Esophagus squamous epithelium (tissue), 5 donors: ENCODE results near the gene RAMACL. TPM values are rescaled to one million over a fixed set of nuclear protein-coding genes. Genes with fewer than 3 reads are reported as not detected.
"Not testable (repeated sequence)": the region's sequence is repeated elsewhere in the genome, so short reads cannot be mapped to it uniquely, and the experiment has no call there.

Experiments
- DNase-seq: peaks from one replicate; lab custom pipeline; 2025; lab: John Stamatoyannopoulos, UW
- H3K27ac ChIP-seq, 4 donors: fragments of 200-600 bp; sonication (generic); one replicate each; pipeline ENCODE4 v1.5.1; 2016 to 2019; ENCODE audit warnings: mild to moderate bottlenecking in 1 of 4
- H3K27me3 ChIP-seq, 4 donors: fragments of 200-600 bp; sonication (generic); 1 replicate in 3 of 4; 2 replicates in 1 of 4; pipeline versions ENCODE4 v1.5.1 to v1.6.0; 2017 to 2021; ENCODE audit warnings: antibody characterized with exemption in 1 of 4
- H3K36me3 ChIP-seq, 3 donors: fragments of 200-600 bp; sonication (generic); one replicate each; pipeline ENCODE4 v1.5.1; 2016 to 2019
- H3K4me1 ChIP-seq, 3 donors: fragments of 200-600 bp; sonication (generic); one replicate each; pipeline ENCODE4 v1.5.1; 2017 to 2019
- H3K4me3 ChIP-seq, 4 donors: fragments of 200-600 bp; sonication (generic); 1 replicate in 3 of 4; 2 replicates in 1 of 4; pipeline ENCODE4 v1.5.1; 2016 to 2019; ENCODE audit warnings: mild to moderate bottlenecking in 2 of 4, moderate library complexity in 1 of 4
- H3K9me3 ChIP-seq, 3 donors: fragments of 200-600 bp; sonication (generic); one replicate each; pipeline ENCODE4 v1.5.1; 2016 to 2019
- POLR2A ChIP-seq, 4 donors: fragments of 450-650 bp; IDR thresholded peaks; one replicate each; pipeline ENCODE4 v1.6.1; 2017; ENCODE audit warnings: antibody characterized with exemption in 4 of 4, mild to moderate bottlenecking in 4 of 4, moderate library complexity in 3 of 4
- WGBS, 2 donors: methylation state at CpG; one replicate each; pipeline ENCODE4 v1.1.5; 2018; 5-methylcytosine and 5-hydroxymethylcytosine counted together
- intact Hi-C: fragments of 100-400 bp; cut with DNase I; formaldehyde crosslinking; loops from one replicate; pipeline ENCODE4 v1.15.0; 2022
- total RNA-seq, 4 donors: library from RNA; depleted of rRNA; stranded (reverse); fragments of >200 nt; gene quantifications; one replicate each; pipeline ENCODE4 v1.1.0, GENCODE V29; 2016
- TF ChIP-seq, protein P1 (sequence below), 6 experiments: fragments of 450-650 bp in 4 of 6; fragments of 200-600 bp in 2 of 6; sonication (generic) in 2 of 6; IDR thresholded peaks; one replicate each; pipeline ENCODE4 v1.5.1; 2016 to 2019; ENCODE audit warnings: antibody characterized with exemption in 6 of 6, mild to moderate bottlenecking in 4 of 6, moderate library complexity in 4 of 6
- donor health status: DM: yes; HTN: yes; CAD: no.

Gene RAMACL
- total RNA-seq, 4 donors from 2014 or later = 0.99 to 2.7 (median 1.3) TPM

DNA sequence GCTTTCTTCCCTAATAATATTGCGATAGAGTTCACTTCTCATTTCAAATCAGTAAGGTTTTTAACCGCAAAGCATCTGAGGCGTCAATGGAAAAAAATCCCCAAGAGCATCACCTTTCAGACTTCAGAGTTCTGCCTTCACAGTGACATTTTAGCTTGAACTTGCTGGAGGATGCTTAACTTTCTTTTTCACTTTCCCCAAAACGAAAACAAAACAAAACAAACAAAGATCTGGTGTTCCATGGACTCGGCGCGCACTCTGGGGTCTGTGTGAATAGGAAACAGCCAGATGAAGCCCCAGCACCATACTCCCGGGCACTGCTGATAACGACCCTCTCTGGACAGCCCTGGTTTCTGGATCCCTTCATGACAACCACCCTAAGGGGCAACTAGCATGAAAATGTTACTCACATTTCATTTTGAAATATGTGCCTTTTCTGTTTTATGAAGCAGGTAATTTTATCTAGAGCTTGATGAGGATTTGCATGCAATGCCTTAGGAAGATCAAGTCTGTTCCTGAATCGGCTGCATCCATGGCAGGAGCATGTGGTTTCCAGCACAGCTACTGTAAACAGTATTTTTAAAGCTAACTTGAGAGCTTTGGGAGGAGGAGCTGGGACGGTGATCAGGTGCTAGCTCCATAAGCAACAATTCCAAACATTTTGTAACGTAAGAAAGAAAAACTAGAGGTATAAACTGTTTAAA is 44.5 kb downstream of the RAMACL start:
- TF ChIP-seq, protein P1, sequence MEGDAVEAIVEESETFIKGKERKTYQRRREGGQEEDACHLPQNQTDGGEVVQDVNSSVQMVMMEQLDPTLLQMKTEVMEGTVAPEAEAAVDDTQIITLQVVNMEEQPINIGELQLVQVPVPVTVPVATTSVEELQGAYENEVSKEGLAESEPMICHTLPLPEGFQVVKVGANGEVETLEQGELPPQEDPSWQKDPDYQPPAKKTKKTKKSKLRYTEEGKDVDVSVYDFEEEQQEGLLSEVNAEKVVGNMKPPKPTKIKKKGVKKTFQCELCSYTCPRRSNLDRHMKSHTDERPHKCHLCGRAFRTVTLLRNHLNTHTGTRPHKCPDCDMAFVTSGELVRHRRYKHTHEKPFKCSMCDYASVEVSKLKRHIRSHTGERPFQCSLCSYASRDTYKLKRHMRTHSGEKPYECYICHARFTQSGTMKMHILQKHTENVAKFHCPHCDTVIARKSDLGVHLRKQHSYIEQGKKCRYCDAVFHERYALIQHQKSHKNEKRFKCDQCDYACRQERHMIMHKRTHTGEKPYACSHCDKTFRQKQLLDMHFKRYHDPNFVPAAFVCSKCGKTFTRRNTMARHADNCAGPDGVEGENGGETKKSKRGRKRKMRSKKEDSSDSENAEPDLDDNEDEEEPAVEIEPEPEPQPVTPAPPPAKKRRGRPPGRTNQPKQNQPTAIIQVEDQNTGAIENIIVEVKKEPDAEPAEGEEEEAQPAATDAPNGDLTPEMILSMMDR (IDR thresholded peaks at IDR 0.05) = no peak
- WGBS, 2 donors = 67 to 69% methylated on average over 12 of the region's 12 CpGs
- Histone ChIP-seq H3K27ac (peak overlapping the region in 3 of 4 donors; percentile 31 to 61 (median 38)), H3K4me1 (peaks cover 4 to 31% (median 15%) of the 10 kb centered on the region in 3 donors), H3K9me3 (no peaks in the 10 kb centered on the region), H3K27me3 (no peaks in the 10 kb centered on the region), H3K4me3 (peak overlapping the region in 1 of 4 donors; percentile 46), H3K36me3 (peaks cover 0 to 16% (median 0%) of the 10 kb centered on the region in 3 donors)
- no peak for DNase-seq
- intact Hi-C loops = no loop called here

DNA sequence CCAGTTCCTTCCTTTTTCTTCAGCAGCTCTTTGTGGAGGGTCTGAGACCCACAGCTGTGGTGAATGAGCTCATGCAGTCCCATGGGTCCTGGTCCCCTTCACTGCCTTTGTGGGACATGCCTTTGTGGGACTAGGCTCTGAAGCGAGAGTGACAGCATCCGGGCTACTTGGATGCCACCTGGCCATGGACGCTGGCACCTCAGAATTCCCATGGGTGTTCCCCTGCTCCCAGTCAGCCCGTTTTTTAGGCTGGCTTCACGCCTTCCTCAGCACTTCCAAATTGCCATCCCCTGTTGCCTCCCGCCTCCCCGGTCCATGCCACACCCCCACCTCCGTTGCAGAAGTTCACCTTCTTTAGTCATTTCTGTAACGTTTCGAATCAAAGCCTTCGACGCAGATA is 45.1 kb downstream of the RAMACL start:
- H3K4me1 ChIP-seq = peaks cover 4 to 31% (median 15%) of the 10 kb centered on the region in 3 donors
- peak in 1 of 4 donors; percentile 1 for TF ChIP-seq POLR2A (IDR thresholded peaks at IDR 0.05)
- TF ChIP-seq, protein P1 (IDR thresholded peaks at IDR 0.05) = no peak
- intact Hi-C loops = no loop called here
- peaks cover 0 to 22% (median 0%) of the 10 kb centered on the region in 3 donors for H3K36me3 ChIP-seq
- no peaks in the 10 kb centered on the region for H3K27me3 ChIP-seq
- peak overlapping the region in 2 of 4 donors; percentile 45 to 61 for H3K27ac ChIP-seq
- no peak for DNase-seq
- 69 to 77% methylated on average over 12 of the region's 12 CpGs for WGBS, 2 donors
- H3K9me3 ChIP-seq = no peaks in the 10 kb centered on the region
- H3K4me3 ChIP-seq = peak overlapping the region in 2 of 4 donors; percentile 11 to 46

DNA sequence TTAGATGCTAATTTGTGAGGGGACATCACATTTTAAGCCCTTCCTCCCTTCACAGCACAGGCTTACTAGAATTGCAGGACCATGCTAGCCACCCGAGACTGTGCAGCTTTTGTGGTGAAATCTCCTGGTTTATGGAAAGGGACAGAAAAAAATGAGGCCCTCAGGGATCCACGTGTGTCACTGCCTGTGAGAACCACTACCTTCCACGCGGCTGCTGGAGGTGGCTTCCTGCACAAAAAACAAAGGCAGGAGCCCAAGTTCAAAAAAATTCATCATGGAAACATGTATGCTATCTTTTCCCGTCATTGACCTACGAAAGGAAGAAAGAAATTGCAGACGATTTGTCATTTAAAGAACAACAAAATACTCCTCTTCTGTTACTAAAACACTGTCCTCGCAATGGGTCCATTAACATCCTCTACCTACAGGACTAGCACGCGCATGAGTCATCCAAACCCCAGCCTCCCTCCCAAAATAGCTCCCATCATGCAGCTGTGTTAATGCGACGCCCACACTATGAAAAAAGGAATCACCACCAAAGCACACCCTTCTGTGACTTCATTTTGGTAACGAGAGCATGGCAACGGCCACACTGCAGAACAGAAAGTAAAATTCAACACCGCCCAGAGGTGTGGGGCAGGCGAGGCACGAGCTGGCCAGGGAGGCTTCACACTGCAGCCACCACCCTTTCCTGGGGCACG is 45.7 kb downstream of the RAMACL start:
- peak in 1 of 4 donors; percentile 10 for TF ChIP-seq POLR2A (IDR thresholded peaks at IDR 0.05)
- TF ChIP-seq, protein P1 (IDR thresholded peaks at IDR 0.05) = no peak
- Histone ChIP-seq H3K4me1 (peaks cover 4 to 31% (median 15%) of the 10 kb centered on the region in 3 donors), H3K27ac (peak overlapping the region in 3 of 4 donors; percentile 10 to 61 (median 45)), H3K4me3 (peak overlapping the region in 2 of 4 donors; percentile 11 to 46), H3K27me3 (no peaks in the 10 kb centered on the region), H3K36me3 (peaks cover 0 to 28% (median 0%) of the 10 kb centered on the region in 3 donors), H3K9me3 (no peaks in the 10 kb centered on the region)
- intact Hi-C loops = no loop called here
- peak; percentile 5 for DNase-seq
- WGBS, 2 donors = 54 to 56% methylated on average over 14 to 18 of the region's 18 CpGs

DNA sequence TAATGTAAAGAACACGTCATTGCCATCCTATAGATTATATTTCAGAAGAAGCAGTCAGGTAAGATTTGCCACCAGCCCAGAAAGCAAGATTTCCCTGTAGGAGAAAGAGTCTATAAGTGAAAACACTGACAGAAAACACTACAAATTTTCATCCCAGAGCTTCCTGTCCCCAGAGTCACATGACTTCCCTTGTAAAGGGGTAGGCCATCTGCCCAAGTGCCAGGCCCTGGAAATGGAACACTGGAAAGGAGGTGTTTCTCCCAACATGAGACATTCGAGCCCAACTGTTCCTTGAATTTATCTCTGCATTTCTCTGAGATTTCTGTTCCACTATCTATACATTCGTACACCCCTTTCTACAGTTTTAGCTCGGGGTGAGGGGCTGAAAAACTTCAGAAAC is 46.9 kb downstream of the RAMACL start:
- WGBS, 2 donors = 95 to 96% methylated on average over 3 to 4 of the region's 4 CpGs
- Histone ChIP-seq H3K4me3 (no peak overlapping the region), H3K9me3 (no peaks in the 10 kb centered on the region), H3K36me3 (peaks cover 0 to 39% (median 0%) of the 10 kb centered on the region in 3 donors), H3K27me3 (no peaks in the 10 kb centered on the region), H3K27ac (no peak overlapping the region), H3K4me1 (peaks cover 4 to 31% (median 15%) of the 10 kb centered on the region in 3 donors)
- DNase-seq = no peak
- intact Hi-C loops = no loop called here
- TF ChIP-seq POLR2A (IDR thresholded peaks at IDR 0.05) = no peak
- TF ChIP-seq, protein P1 (IDR thresholded peaks at IDR 0.05) = no peak

DNA sequence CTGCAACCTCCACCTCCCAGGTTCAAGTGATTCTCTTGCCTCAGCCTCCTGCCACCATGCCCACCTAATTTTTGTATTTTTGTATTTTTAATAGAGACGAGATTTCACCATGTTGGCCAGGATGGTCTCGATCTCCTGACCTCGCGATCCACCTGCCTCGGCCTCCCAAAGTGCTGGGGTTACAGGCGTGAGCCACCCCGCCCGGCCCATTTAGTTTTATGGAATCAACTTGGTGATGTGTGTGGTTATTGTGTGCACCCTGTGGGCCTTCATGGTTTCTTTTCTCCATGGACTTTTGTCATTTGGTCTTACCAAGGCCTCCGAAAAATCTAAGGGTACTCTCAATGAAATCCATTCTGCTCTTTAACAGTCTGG is 47.5 kb downstream of the RAMACL start:
- intact Hi-C loops, H3K27me3 ChIP-seq, H3K4me3 ChIP-seq, H3K9me3 ChIP-seq, H3K27ac ChIP-seq, DNase-seq: not testable (repeated sequence)
- peaks cover 0 to 39% (median 0%) of the 10 kb centered on the region in 3 donors for H3K36me3 ChIP-seq
- peaks cover 4 to 31% (median 15%) of the 10 kb centered on the region in 3 donors for H3K4me1 ChIP-seq
- 92 to 93% methylated on average over 9 of the region's 9 CpGs for WGBS, 2 donors
